RWPE2 (cell line): ENCODE results near the gene ZFR2.

Experiments used
- ATAC-seq: fragments of 200-7000 bp; cut with Tn5 transposase; 3 replicates; pipeline ENCODE4 v1.9.1; 2021; ENCODE audit warnings: low read depth
- DNase-seq: peaks from one replicate; pipeline ENCODE4 v3.0.0-alpha.2; 2020; ENCODE audit warnings: low spot score
- H3K27ac ChIP-seq: fragments of 450-650 bp; 2 replicates; pipeline ENCODE4 v1.5.1; 2017; ENCODE audit warnings: mild to moderate bottlenecking; ENCODE audit not compliant: poor library complexity, severe bottlenecking
- H3K27me3 ChIP-seq: fragments of 250-450 bp; sonication (Bioruptor Pico); 2 replicates; pipeline ENCODE4 v1.5.1; 2021; ENCODE audit warnings: mild to moderate bottlenecking, moderate library complexity; ENCODE audit not compliant: insufficient read depth, poor library complexity, severe bottlenecking
- H3K36me3 ChIP-seq: fragments of 250-450 bp; sonication (Bioruptor Pico); 2 replicates; pipeline ENCODE4 v1.5.1; 2020; ENCODE audit warnings: low read depth, mild to moderate bottlenecking, moderate library complexity
- H3K4me1 ChIP-seq: fragments of 250-450 bp; sonication (Bioruptor Pico); 2 replicates; pipeline ENCODE4 v1.5.1; 2021; ENCODE audit warnings: mild to moderate bottlenecking, moderate library complexity; ENCODE audit not compliant: insufficient read depth, poor library complexity, severe bottlenecking
- H3K4me3 ChIP-seq: fragments of 250-450 bp; sonication (Bioruptor Pico); 2 replicates; pipeline ENCODE4 v1.5.1; 2021; ENCODE audit warnings: mild to moderate bottlenecking, moderate library complexity; ENCODE audit not compliant: severe bottlenecking
- H3K9me3 ChIP-seq: fragments of 250-450 bp; sonication (Bioruptor Pico); 2 replicates; pipeline ENCODE4 v1.5.1; 2021; ENCODE audit warnings: mild to moderate bottlenecking, moderate library complexity; ENCODE audit not compliant: severe bottlenecking
- TF ChIP-seq, protein P1 (sequence below): fragments of 450-650 bp; IDR thresholded peaks from one replicate; pipeline ENCODE4 v1.5.1; 2017; ENCODE audit warnings: mild to moderate bottlenecking, moderate library complexity; ENCODE audit not compliant: poor library complexity, severe bottlenecking

ZFR2 gene

DNA sequence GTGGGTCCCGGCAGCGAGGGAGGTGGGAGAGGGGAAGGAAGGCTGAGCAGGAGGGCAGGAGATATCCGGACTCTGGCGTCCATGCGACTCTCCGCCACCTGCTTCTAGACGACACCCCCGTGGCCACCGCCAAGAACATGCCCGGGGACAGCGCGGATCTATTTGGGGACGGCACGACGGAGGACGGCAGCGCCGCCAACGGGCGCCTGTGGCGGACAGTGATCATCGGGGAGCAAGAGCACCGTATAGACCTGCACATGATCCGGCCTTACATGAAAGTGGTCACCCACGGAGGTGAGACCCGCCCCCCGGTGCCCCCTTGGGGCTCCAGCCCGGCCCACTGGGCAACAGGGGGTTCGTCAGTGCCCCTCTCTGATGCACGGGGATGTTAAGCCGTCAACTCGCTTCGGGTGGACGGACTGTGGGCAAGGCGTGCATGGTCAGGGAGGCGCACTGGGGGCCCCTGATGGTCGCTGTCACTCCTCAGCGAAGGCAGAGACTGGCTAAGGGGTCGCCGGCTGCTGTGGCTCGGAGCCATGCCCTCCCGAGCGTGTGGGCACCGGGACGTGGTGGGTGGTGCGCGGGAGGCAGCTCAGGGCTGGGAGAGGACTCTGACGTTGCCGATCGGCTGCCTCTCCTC lies 38.9 kb upstream of the ZFR2 start:
- Histone ChIP-seq H3K27ac (no peak overlapping the region), H3K27me3 (no peaks in the 10 kb centered on the region), H3K36me3 (no peaks in the 10 kb centered on the region), H3K9me3 (peaks cover 2% of the 10 kb centered on the region), H3K4me1 (no peaks in the 10 kb centered on the region), H3K4me3 (no peak overlapping the region)
- ATAC-seq: no peak
- TF ChIP-seq, protein P1, sequence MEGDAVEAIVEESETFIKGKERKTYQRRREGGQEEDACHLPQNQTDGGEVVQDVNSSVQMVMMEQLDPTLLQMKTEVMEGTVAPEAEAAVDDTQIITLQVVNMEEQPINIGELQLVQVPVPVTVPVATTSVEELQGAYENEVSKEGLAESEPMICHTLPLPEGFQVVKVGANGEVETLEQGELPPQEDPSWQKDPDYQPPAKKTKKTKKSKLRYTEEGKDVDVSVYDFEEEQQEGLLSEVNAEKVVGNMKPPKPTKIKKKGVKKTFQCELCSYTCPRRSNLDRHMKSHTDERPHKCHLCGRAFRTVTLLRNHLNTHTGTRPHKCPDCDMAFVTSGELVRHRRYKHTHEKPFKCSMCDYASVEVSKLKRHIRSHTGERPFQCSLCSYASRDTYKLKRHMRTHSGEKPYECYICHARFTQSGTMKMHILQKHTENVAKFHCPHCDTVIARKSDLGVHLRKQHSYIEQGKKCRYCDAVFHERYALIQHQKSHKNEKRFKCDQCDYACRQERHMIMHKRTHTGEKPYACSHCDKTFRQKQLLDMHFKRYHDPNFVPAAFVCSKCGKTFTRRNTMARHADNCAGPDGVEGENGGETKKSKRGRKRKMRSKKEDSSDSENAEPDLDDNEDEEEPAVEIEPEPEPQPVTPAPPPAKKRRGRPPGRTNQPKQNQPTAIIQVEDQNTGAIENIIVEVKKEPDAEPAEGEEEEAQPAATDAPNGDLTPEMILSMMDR: no peak
- DNase-seq: no peak

DNA sequence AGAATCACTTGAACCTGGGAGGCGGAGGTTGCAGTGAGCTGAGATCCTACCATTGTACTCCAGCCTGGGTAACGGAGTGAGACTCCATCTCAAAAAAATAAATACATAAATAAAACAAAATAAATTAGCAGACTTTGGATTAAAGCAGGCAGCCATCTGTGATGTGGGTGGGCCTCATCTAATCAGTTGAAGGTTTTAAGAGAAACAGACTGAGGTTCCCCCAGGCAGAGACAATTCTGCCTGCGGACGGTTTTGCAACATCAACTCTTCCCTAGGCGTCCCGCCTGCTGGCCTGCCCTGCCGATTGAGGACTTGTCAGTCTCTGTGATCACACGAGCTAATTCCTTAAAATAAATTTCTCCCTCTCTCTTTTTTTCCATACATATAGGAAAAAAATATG lies 35.4 kb upstream of the ZFR2 start:
- Histone ChIP-seq H3K36me3 (no peaks in the 10 kb centered on the region), H3K4me1 (no peaks in the 10 kb centered on the region), H3K27me3 (no peaks in the 10 kb centered on the region), H3K9me3 (no peaks in the 10 kb centered on the region), H3K4me3 (no peak overlapping the region), H3K27ac (no peak overlapping the region)
- ATAC-seq: no peak
- no peak for DNase-seq
- TF ChIP-seq, protein P1: no peak

DNA sequence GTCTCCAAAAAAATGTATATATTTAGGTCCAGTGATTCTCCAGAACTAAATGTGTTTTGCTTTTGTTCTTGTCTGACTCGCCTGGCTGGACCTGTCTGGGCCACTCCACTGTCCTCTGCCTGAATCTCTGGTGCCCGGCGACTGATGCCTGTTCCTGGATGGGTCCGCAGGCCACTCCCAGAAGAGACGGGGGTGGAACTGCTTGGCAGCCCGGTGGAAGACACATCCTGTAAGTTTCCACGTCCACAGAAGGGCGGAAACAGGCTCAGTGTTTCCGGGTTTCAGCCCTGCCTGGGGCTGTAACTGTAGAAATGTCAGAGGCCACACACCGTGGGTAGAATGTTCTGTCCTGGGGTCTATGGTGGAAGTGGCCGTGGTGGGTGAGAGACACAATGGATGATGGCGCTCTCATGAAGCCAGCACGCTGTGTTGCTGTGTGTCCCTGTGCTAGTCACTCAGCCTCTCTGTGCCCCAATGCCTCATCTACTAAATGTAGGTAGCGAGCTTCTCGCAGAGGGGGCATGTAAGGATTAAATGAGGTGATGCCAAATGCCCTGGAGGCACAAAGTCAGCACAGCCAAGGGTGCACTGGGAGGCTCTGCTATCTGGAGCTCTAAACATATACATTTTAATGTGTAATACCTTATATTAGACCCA lies 33.6 kb upstream of the ZFR2 start:
- H3K4me3 ChIP-seq: no peak overlapping the region
- H3K36me3 ChIP-seq: no peaks in the 10 kb centered on the region
- H3K27ac ChIP-seq: no peak overlapping the region
- H3K4me1 ChIP-seq: no peaks in the 10 kb centered on the region
- H3K9me3 ChIP-seq: no peaks in the 10 kb centered on the region
- H3K27me3 ChIP-seq: no peaks in the 10 kb centered on the region
- DNase-seq: no peak
- ATAC-seq: no peak
- TF ChIP-seq, protein P1: no peak

DNA sequence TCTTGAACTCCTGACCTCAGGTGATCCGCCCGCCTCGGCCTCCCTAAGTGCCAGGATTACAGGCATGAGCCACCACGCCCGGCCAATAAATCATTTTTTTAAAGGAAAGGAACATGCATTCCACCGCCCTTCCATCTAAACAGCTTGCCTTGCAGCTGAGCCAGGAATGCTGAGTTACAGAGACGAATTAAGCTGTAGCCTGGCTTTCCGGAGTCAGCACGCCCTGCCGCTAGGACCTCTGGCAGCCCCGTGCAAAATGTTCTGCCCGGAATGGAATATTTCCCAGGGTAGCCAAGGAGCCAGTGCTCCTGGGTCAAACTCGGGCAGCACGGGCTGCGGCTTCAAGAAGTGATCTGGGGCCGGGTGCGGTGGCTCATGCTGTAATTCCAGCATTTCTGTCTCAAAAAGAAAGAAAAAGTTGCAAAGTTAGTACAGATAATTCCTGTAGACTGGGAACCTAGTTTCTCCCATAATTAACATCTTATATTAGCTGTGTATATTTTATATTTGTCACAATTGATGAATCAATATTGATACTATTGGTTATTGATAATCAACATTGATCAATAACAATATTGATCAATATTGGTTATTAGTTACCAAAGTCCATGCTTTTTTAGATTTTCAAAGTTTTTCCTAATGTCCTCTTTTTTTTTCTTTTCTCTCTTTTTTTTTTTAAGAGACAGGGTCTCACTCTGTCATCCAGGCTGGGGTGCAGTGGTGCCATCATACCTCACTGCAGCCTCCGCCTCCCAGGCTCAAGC lies 30.9 kb upstream of the ZFR2 start:
- Histone ChIP-seq H3K27me3 (no peaks in the 10 kb centered on the region), H3K27ac (no peak overlapping the region), H3K9me3 (no peaks in the 10 kb centered on the region), H3K4me3 (no peak overlapping the region), H3K36me3 (no peaks in the 10 kb centered on the region), H3K4me1 (no peaks in the 10 kb centered on the region)
- DNase-seq (no peak), ATAC-seq (no peak)
- TF ChIP-seq, protein P1: no peak

DNA sequence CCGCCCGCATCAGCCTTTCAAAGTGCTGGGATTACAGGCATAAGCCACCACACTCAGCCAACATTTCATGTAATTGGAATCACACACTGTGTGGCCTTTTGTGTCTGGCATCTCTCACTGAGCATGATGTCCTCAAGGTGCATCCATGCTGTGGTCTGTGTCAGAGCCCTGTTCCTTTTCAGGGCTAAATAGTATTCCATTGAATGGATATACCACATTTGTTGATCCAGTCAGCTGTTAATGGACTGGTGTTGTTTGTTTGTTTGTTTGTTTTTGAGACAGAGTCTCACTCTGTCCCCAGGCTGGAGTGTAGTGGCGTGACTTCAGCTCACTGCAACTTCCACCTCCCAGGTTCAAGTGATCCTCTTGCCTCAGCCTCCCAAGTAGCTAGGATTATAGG lies 29.6 kb upstream of the ZFR2 start:
- Histone ChIP-seq H3K4me3 (no peak overlapping the region), H3K36me3 (no peaks in the 10 kb centered on the region), H3K9me3 (no peaks in the 10 kb centered on the region), H3K4me1 (no peaks in the 10 kb centered on the region), H3K27ac (no peak overlapping the region), H3K27me3 (no peaks in the 10 kb centered on the region)
- no peak for DNase-seq
- TF ChIP-seq, protein P1: no peak
- no peak for ATAC-seq
